CD4-positive, alpha-beta T cell treated with Interleukin-21 for 1 hour (primary cell): Measurements from ENCODE around the gene CST9.

Source experiments
- DNase-seq: peaks from one replicate; pipeline ENCODE4 v3.0.0-alpha.2; 2020

The CST9 gene, protein sequence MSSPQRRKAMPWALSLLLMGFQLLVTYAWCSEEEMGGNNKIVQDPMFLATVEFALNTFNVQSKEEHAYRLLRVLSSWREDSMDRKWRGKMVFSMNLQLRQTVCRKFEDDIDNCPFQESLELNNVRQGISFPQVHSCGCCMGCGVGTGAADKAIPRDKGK

GRCh38 chr20:23605867-23606651 lies at the start of gene CST9:
TSS of gene CST9 (minus strand) at chr20:23605917. CDS start at chr20:23605864, 53 bp downstream.
- DNase-seq, result no peak

DNA sequence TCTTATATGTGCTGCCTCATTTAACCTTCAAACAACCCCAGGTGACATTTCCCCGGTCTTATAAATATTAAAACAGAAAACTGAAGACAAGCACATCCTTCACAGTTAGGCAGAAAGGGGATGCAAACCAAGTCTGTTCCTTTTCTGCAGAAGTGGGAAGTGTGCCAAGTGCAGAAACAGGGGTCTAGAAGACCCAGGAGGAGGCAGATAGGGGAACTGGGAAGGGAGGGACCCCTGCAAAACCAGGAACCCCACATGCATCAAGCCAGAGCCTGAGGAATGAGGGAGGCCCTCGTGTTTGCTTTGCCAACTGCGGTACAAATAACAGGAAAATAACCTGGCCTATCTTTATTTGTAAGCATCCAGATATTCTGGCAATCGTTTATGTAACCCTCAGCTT lies 49.0 kb upstream of the CST9 start:
- no peak for DNase-seq

DNA sequence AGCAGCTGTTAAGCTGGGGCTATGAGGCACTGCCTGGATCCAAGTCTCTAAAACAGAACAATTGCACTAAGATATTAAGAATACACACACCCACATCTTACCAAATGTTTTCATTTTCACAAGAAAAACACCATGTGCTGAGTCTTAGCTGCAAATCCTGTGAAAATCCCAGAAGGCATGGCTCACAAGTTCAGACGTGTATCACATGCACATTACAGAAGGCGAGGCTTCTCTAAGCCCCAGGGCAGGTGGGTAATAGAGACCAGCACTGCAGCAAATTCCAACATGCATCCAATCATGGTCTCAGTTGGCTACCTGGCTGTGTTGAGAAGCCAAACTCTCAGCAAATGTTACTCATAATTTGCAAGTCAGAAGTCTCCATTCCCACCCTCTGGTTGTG lies 48.3 kb upstream of the CST9 start:
- DNase-seq, result no peak

- no peak for DNase-seq
Observed at GRCh38 chr20:23653400-23653938, 47.8 kb upstream of the CST9 start.

- DNase-seq, result no peak
Observed at GRCh38 chr20:23652926-23653325, 47.2 kb upstream of the CST9 start.

- DNase-seq, result no peak
Observed at GRCh38 chr20:23652371-23652770, 46.7 kb upstream of the CST9 start.

DNA sequence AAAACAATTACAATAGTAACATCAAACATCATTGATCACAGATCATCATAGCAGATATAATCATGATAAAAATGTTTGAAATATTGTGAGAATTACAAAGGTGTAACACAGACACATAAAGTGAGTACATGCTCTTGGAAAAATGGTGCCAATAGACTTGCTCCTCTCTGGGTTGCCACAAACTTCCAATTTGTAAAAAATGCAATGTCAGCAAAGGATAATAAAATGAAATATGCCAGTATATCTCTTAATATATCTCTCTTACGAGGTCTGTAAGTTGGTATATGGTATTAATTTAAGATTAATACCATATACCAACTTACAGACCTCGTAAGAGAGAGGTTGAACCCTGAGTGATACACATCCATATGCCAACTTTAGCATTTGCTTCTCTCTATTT lies 45.4 kb upstream of the CST9 start:
- DNase-seq, result no peak

DNA sequence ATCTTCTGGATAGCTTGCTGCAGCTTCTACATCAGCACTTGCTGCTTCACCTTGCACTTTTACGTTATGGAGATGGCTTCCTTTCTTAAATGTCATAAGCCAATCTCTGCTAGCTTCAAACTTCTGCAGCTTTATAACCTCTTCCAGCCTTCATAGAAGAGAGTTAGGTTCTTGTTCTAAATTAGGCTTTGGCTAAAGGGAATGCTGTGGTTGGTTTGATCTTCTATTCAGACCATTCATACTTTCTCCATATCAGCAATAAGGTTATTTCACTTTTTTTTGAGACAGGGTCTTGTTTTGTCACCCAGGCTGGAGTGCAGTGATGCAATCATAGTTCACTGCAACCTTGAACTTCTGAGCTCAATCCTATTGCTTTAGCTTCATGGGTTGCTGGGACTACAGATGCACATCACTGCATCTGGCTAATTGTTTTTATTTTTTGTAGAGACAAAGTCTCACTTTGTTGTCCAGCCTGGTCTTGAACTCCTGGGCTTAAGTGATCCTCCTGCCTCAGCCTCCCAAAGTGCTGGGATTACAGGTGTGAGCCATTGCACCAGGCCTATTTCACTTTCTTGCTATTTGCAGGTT lies 44.2 kb upstream of the CST9 start:
- no peak for DNase-seq

DNA sequence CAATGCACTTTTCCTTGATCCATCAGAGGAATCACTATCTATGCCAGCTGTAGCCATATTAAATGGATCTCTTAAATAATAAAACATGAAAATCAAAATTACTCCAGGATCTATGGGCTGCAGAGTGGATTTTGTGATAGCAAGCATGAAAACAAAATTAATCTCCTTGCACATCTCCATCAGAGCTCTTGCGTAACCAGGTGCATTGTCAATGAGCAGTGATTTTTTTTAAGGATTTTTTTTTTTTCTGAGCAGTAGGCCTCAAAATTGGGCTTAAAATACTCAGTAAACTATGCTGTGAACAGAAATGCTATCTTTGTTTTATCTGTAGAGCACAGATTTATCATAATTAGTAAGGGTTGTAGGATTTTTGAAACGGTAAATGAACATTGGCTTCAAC lies 43.5 kb upstream of the CST9 start:
- no peak for DNase-seq

DNA sequence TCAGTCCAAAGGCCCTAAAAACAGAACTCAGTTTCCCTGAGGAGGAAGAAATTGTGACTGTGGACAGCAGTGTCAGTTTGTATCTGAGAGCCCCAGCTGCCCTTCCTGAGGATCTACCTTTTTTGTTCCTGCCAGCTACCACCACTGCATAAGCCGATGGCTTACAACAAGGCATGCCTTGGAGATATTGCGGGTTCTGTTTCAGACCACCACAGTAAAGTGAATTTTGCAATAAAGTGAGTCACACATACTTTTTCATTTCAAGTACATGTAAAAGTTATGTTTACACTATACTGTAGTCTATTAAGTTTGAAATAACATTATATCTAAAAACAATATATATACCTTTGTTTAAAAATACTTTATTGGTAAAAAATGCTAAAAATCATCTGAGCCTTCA lies 41.6 kb upstream of the CST9 start:
- DNase-seq, result no peak

GRCh38 chr20:23646106-23646873 lies 40.6 kb upstream of the CST9 start:
- no peak for DNase-seq

GRCh38 chr20:23645575-23645974 lies 39.9 kb upstream of the CST9 start:
- DNase-seq, result no peak

DNA sequence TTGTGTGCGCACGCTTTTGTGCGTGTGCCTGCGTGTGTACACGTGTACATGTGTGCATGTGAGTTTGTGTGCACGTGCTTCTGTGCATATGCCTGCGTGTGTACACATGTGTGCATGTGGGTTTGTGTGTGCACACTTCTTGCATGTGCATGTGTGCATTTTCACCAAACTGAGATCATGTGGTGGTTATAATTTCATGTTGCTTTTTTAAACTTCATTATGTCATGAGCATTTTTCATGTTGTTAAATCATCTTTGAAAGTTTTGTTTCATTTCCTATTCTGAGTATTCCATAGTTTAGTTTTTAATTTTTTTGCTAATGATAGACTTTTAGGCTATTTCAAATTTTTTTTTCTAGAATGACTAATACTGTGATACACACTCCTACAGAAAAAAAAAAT lies 38.4 kb upstream of the CST9 start:
- DNase-seq, result no peak

GRCh38 chr20:23643659-23644058 lies 37.9 kb upstream of the CST9 start:
- DNase-seq, result no peak

GRCh38 chr20:23641936-23642751 lies 36.4 kb upstream of the CST9 start:
- DNase-seq, result no peak

DNA sequence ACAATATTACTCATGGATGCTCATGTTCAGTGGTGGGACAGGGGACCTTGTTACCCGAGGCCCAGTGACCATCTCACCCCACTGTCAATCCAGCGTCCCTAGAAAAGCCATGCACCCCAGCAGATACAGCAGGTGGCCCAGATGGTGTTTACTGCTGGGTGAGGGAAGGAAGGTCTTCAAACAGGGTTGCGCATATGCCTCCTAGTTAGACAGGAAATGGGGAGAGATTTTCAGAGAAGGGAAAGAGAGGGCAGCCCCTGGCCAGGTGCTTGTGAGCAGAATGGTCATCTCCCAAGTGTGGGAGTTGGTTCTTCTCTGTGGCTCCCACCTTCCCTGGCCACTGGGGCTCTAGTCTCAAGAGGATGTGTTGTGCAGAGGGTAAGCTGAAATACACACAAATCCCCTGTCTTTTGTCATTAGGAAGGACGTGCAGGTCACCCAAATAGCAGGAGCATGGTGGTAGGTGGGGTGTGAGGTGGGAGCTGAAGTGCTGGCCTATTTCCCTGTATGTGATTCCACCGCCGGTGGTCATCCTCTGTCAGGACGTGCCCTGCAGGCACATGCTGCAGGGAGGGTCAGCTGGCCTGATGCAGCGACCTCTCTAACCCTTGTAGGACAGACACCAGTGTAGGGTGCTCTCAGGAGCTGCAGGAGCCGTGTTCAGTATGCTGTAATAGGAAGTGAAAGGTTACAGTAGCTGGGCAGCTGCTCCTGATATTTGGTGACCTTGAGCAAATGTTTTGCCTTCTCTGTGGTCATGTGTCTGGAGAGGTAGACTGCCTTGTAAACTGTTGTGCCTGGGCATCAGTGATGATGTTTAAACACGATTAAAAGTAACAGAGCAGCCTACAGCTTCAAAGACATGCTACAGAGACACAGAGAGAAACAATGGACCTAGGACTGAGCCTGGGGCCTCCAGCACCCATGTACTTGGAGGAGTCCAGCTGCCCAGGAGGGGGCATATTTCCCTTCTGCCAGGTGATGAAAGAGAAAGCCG lies 35.3 kb upstream of the CST9 start:
- DNase-seq, result no peak

DNA sequence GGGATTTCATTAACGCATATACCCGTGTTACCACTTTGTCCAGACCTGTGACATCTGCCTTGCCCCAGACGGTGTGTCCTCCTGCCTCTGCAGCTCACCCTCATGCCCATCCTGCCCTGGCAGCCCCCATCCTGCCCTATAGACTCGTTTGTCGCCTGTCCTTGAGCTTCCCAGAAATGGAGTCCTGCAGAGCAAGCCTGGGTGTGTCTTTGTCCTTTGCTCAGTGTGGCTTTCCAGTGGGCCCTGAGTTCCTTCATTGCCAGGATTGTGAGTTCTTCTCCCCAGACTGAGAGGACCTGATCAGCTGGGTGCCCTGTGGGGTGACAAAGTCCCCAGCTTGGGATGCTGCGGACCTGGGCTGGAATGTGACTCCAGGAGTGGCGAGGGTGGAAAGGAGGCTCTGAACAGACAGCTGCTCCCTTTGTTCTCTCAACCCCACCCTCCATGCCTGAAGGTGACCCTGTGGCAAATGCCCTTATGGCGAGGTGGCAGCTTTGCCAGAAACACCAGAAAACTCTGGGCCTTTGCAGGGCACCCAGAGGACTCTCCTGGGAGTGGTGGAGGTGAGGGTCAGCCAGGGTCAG lies 34.4 kb upstream of the CST9 start:
- DNase-seq, result no peak

DNA sequence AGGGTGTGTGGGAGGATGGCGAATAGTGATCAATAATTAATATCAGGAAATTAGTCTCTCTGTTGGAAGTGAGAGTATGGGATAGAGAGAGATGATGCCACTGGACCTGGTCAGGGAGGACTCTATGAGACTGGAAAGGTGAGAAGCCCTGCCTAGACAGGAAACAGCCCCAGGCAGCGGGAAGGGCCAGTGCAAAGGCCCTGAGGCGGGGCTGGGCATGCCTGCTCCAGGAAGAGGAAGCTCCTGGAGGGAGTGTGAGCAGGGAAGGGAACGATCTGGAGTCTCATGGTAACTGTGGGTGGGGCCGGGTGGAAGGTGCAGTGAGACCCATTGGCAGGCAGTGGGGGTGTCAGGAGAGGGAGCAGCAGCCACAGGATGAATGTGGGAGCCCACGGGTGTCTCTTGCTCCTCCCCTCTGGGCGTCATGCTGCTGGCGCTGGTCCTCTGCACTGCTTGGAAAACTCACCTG lies 33.8 kb upstream of the CST9 start:
- DNase-seq, result no peak

- DNase-seq, result no peak
Observed at GRCh38 chr20:23638309-23638708, 32.6 kb upstream of the CST9 start.
